ENCODE measurements around the gene SLC16A7. TPM values are rescaled to one million over a fixed set of nuclear protein-coding genes. Genes with fewer than 3 reads are reported as not detected.
A peak's percentile ranks its signal among the peaks of the same experiment; 100 is the strongest.

The SLC16A7 gene
- total RNA-seq, 4 donors from 2014 or later, result 34.7 to 59.4 (median 53.8) TPM

- TF ChIP-seq POLR2AphosphoS5 (IDR thresholded peaks at IDR 0.05) (no peak), POLR2A (IDR thresholded peaks at IDR 0.05) (no peak), CTCF (IDR thresholded peaks at IDR 0.05) (no peak), EP300 (IDR thresholded peaks at IDR 0.05) (no peak)
These were observed 207.9 kb downstream of the SLC16A7 start for GRCh38 chr12:59803735-59804134.

GRCh38 chr12:59808317-59808910 lies 212.6 kb downstream of the SLC16A7 start:
- Histone ChIP-seq H3K9me3 (no peaks in the 10 kb centered on the region), H3K27ac (no peak overlapping the region), H3K4me3 (no peak overlapping the region), H3K36me3 (no peaks in the 10 kb centered on the region), H3K27me3 (no peaks in the 10 kb centered on the region), H3K4me1 (no peaks in the 10 kb centered on the region)
- DNase-seq (ENCODE audit: low spot score in 2 of 2), result no peak
- WGBS, result 6% methylated on average over 3 of the region's 3 CpGs
- TF ChIP-seq CTCF (IDR thresholded peaks at IDR 0.05) (peak; percentile 33 to 48), POLR2AphosphoS5 (IDR thresholded peaks at IDR 0.05) (no peak), EP300 (IDR thresholded peaks at IDR 0.05) (no peak), POLR2A (IDR thresholded peaks at IDR 0.05) (no peak)

More at GRCh38 chr12:59803735-59804134, 207.9 kb downstream of the SLC16A7 start:
- DNase-seq (ENCODE audit: low spot score in 2 of 2), result no peak
- H3K4me1 ChIP-seq, result no peaks in the 10 kb centered on the region
- 82% methylated on average over 1 of the region's 1 CpG for WGBS
- H3K9me3 ChIP-seq, result peaks cover 16% of the 10 kb centered on the region
- no peaks in the 10 kb centered on the region for H3K36me3 ChIP-seq
- H3K4me3 ChIP-seq, result peak overlapping the region; percentile 5
- no peak overlapping the region for H3K27ac ChIP-seq
- H3K27me3 ChIP-seq, result no peaks in the 10 kb centered on the region

- H3K4me1 ChIP-seq, result no peaks in the 10 kb centered on the region
- DNase-seq (ENCODE audit: low spot score in 2 of 2), result no peak
- 97% methylated on average over 14 of the region's 14 CpGs for WGBS
- no peak for TF ChIP-seq POLR2A (IDR thresholded peaks at IDR 0.05)
- TF ChIP-seq CTCF (IDR thresholded peaks at IDR 0.05), result no peak
- no peak for TF ChIP-seq POLR2AphosphoS5 (IDR thresholded peaks at IDR 0.05)
- TF ChIP-seq EP300 (IDR thresholded peaks at IDR 0.05), result no peak
- no peak overlapping the region for H3K4me3 ChIP-seq
- no peaks in the 10 kb centered on the region for H3K36me3 ChIP-seq
- H3K27ac ChIP-seq, result no peak overlapping the region
- H3K27me3 ChIP-seq, result no peaks in the 10 kb centered on the region
- no peaks in the 10 kb centered on the region for H3K9me3 ChIP-seq
These were observed 216.2 kb downstream of the SLC16A7 start for GRCh38 chr12:59811991-59812390.

GRCh38 chr12:59812716-59813115 lies 216.9 kb downstream of the SLC16A7 start:
- no peaks in the 10 kb centered on the region for H3K27me3 ChIP-seq
- no peak for DNase-seq (ENCODE audit: low spot score in 2 of 2)
- WGBS, result 92% methylated on average over 7 of the region's 7 CpGs
- no peaks in the 10 kb centered on the region for H3K9me3 ChIP-seq
- H3K4me3 ChIP-seq, result no peak overlapping the region
- TF ChIP-seq CTCF (IDR thresholded peaks at IDR 0.05) (no peak), POLR2AphosphoS5 (IDR thresholded peaks at IDR 0.05) (no peak), EP300 (IDR thresholded peaks at IDR 0.05) (no peak), POLR2A (IDR thresholded peaks at IDR 0.05) (no peak)
- no peaks in the 10 kb centered on the region for H3K36me3 ChIP-seq
- H3K4me1 ChIP-seq, result no peaks in the 10 kb centered on the region
- H3K27ac ChIP-seq, result no peak overlapping the region

GRCh38 chr12:59820594-59821011 lies 224.8 kb downstream of the SLC16A7 start:
- H3K27ac ChIP-seq, result no peak overlapping the region
- 69% methylated on average over 2 of the region's 2 CpGs for WGBS

GRCh38 chr12:59823567-59823966 lies 227.7 kb downstream of the SLC16A7 start:
- no peaks in the 10 kb centered on the region for H3K9me3 ChIP-seq
- TF ChIP-seq CTCF (IDR thresholded peaks at IDR 0.05) (no peak), EP300 (IDR thresholded peaks at IDR 0.05) (no peak), POLR2A (IDR thresholded peaks at IDR 0.05) (no peak), POLR2AphosphoS5 (IDR thresholded peaks at IDR 0.05) (no peak)

More at GRCh38 chr12:59820594-59821011, 224.8 kb downstream of the SLC16A7 start:
- H3K27me3 ChIP-seq, result no peaks in the 10 kb centered on the region
- no peak for DNase-seq (ENCODE audit: low spot score in 2 of 2)
- H3K36me3 ChIP-seq, result no peaks in the 10 kb centered on the region
- H3K4me3 ChIP-seq, result no peak overlapping the region
- no peak for TF ChIP-seq POLR2A (IDR thresholded peaks at IDR 0.05)
- no peaks in the 10 kb centered on the region for H3K9me3 ChIP-seq
- H3K4me1 ChIP-seq, result no peaks in the 10 kb centered on the region

More at GRCh38 chr12:59823567-59823966, 227.7 kb downstream of the SLC16A7 start:
- no peak overlapping the region for H3K27ac ChIP-seq
- no peaks in the 10 kb centered on the region for H3K27me3 ChIP-seq
- H3K36me3 ChIP-seq, result no peaks in the 10 kb centered on the region
- DNase-seq (ENCODE audit: low spot score in 2 of 2), result no peak
- H3K4me3 ChIP-seq, result no peak overlapping the region
- H3K4me1 ChIP-seq, result no peaks in the 10 kb centered on the region
